SK-N-SH treated with all-trans-retinoic acid at 6 μM for 48 hours (cell line): ENCODE data around the gene DYNC2H1.

Source experiments
- ATAC-seq: fragments of 200-7000 bp; cut with Tn5 transposase; 3 replicates; pipeline ENCODE4 v1.9.1; 2020; ENCODE audit warnings: mild to moderate bottlenecking, moderate library complexity
- CSDC2 ChIP-seq: fragments of 250-450 bp; sonication (Bioruptor Pico); IDR thresholded peaks from 2 replicates; pipeline ENCODE4 v1.5.0; 2020; ENCODE audit warnings: mild to moderate bottlenecking, moderate library complexity
- CSRNP3 ChIP-seq: fragments of 250-450 bp; sonication (Bioruptor Pico); IDR thresholded peaks from 2 replicates; pipeline ENCODE4 v1.5.1; 2021; ENCODE audit warnings: mild to moderate bottlenecking, moderate library complexity
- ESRRG ChIP-seq: fragments of 250-450 bp; sonication (Bioruptor Pico); IDR thresholded peaks from 2 replicates; pipeline ENCODE4 v1.6.1; 2021; ENCODE audit warnings: mild to moderate bottlenecking
- GLIS3 ChIP-seq: fragments of 250-450 bp; sonication (Bioruptor Pico); IDR thresholded peaks from 2 replicates; pipeline ENCODE4 v1.5.0; 2020; ENCODE audit warnings: mild to moderate bottlenecking, moderate library complexity
- ISL1 ChIP-seq: fragments of 250-450 bp; sonication (Bioruptor Pico); IDR thresholded peaks from 2 replicates; pipeline ENCODE4 v2.1.2; 2022; ENCODE audit warnings: mild to moderate bottlenecking, moderate library complexity
- OSR1 ChIP-seq: fragments of 250-450 bp; sonication (Bioruptor Pico); IDR thresholded peaks from 2 replicates; pipeline ENCODE4 v1.8.0; 2022; ENCODE audit warnings: moderate library complexity, mild to moderate bottlenecking, inconsistent platforms
- POU6F1 ChIP-seq: fragments of 250-450 bp; sonication (Bioruptor Pico); IDR thresholded peaks from 2 replicates; pipeline ENCODE4 v1.8.0; 2021; ENCODE audit warnings: low read depth, mild to moderate bottlenecking, moderate library complexity, borderline replicate concordance
- PPARA ChIP-seq: fragments of 250-450 bp; sonication (Bioruptor Pico); IDR thresholded peaks from 2 replicates; pipeline ENCODE4 v1.5.0; 2020; ENCODE audit warnings: mild to moderate bottlenecking, borderline replicate concordance
- RARB ChIP-seq: fragments of 250-450 bp; sonication (Bioruptor Pico); IDR thresholded peaks from 2 replicates; pipeline ENCODE4 v1.8.0; 2021; ENCODE audit warnings: mild to moderate bottlenecking, moderate library complexity
- SNAI2 ChIP-seq: fragments of 250-450 bp; sonication (Bioruptor Pico); IDR thresholded peaks from 2 replicates; pipeline ENCODE4 v1.5.0; 2020; ENCODE audit warnings: mild to moderate bottlenecking, moderate library complexity
- TCF4 ChIP-seq: fragments of 250-450 bp; sonication (Bioruptor Pico); IDR thresholded peaks from 2 replicates; pipeline ENCODE4 v1.8.0; 2021; ENCODE audit warnings: mild to moderate bottlenecking, moderate library complexity, borderline replicate concordance
- TOX ChIP-seq: fragments of 250-450 bp; sonication (Bioruptor Pico); IDR thresholded peaks from 2 replicates; pipeline ENCODE4 v1.8.0; 2021; ENCODE audit warnings: mild to moderate bottlenecking, moderate library complexity, borderline replicate concordance
- ZC3H10 ChIP-seq: fragments of 250-450 bp; sonication (Bioruptor Pico); IDR thresholded peaks from 2 replicates; pipeline ENCODE4 v1.5.1; 2021; ENCODE audit warnings: mild to moderate bottlenecking, moderate library complexity
- ZFP3 ChIP-seq: fragments of 250-450 bp; sonication (Bioruptor Pico); IDR thresholded peaks from 2 replicates; pipeline ENCODE4 v1.5.0; 2020; ENCODE audit warnings: mild to moderate bottlenecking, moderate library complexity
- ZNF565 ChIP-seq: fragments of 450-650 bp; formaldehyde crosslinking; conservative IDR thresholded peaks from 2 replicates; pipeline ENCODE4 v1.5.0; 2020; ENCODE audit warnings: low read depth, mild to moderate bottlenecking, moderate library complexity
- ZNF70 ChIP-seq: fragments of 450-650 bp; formaldehyde crosslinking; IDR thresholded peaks from 2 replicates; pipeline ENCODE4 v1.5.0; 2020; ENCODE audit warnings: mild to moderate bottlenecking, moderate library complexity
- TF ChIP-seq, protein P1 (sequence below): fragments of 250-450 bp; sonication (Bioruptor Pico); IDR thresholded peaks from 2 replicates; pipeline ENCODE4 v1.8.0; 2020; ENCODE audit warnings: mild to moderate bottlenecking, moderate library complexity, borderline replicate concordance
- TF ChIP-seq, protein P2 (sequence below): fragments of 250-450 bp; sonication (Bioruptor Pico); IDR thresholded peaks from 2 replicates; pipeline ENCODE4 v1.5.0; 2020; ENCODE audit warnings: mild to moderate bottlenecking, moderate library complexity

The DYNC2H1 gene

DNA sequence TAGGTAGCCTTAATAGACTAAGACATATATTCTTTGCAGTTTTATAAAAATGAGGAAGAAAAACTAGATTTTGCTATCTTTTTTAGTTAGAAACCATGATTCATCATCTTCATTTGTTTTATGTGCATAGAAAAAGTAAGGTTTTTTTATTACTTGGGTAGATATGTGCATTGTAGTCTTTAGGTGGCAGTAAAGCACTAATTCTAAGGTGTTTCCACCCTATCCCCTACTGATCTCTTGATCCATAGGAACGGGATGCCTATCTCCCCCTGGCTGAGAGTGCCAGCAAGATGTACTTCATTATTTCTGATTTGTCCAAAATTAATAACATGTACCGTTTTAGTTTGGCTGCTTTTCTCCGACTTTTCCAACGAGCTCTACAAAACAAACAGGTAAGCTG, 148.1 kb downstream of the DYNC2H1 start:
- peak; percentile 96 for ATAC-seq
- TF ChIP-seq, protein P1, sequence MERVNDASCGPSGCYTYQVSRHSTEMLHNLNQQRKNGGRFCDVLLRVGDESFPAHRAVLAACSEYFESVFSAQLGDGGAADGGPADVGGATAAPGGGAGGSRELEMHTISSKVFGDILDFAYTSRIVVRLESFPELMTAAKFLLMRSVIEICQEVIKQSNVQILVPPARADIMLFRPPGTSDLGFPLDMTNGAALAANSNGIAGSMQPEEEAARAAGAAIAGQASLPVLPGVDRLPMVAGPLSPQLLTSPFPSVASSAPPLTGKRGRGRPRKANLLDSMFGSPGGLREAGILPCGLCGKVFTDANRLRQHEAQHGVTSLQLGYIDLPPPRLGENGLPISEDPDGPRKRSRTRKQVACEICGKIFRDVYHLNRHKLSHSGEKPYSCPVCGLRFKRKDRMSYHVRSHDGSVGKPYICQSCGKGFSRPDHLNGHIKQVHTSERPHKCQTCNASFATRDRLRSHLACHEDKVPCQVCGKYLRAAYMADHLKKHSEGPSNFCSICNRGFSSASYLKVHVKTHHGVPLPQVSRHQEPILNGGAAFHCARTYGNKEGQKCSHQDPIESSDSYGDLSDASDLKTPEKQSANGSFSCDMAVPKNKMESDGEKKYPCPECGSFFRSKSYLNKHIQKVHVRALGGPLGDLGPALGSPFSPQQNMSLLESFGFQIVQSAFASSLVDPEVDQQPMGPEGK (CRISPR knock-in tag): no peak
- TF ChIP-seq ZC3H10 (CRISPR knock-in tag) (no peak), RARB (CRISPR knock-in tag) (no peak), ZFP3 (CRISPR knock-in tag) (no peak), TCF4 (CRISPR knock-in tag) (no peak), POU6F1 (no peak), ESRRG (CRISPR knock-in tag) (no peak)
- TF ChIP-seq, all 23 proteins: peak for 0

DNA sequence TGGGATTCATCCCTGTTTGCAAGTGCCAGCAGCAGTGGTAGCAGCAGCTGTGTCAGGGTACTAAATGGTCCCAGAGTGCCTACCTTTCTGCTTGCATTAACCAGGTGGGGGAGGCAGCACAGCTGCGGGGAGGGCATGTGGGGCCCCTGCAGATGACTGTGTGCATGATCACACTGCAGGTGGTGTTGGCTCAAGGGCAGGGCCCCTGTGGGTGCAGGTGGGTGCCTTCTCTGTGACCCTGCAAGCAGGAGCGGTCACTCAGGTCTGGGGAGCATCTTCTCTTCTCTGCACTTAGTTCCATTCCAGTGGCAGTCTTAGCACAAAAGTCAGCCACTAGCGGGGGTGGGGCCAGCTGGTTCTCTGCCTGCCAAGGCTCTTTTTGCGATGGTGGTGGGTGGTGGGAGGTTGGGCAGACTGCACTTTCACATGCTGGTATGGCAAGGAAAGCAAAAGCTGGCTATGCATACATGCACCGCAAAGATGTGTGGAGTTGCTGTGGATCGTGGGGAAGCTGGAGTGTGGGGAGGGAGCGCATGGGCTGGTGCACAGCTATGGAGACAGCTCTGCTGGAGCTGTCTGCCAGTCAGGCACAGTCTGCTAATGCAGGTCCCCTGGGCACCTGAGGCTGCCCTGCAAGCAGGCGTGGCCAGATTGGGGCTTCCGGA, 157.1 kb downstream of the DYNC2H1 start:
- TF ChIP-seq ESRRG (CRISPR knock-in tag) (no peak), GLIS3 (CRISPR knock-in tag) (no peak), ZC3H10 (CRISPR knock-in tag) (no peak), POU6F1 (no peak), ZFP3 (CRISPR knock-in tag) (no peak), PPARA (CRISPR knock-in tag) (no peak), SNAI2 (CRISPR knock-in tag) (no peak), CSDC2 (CRISPR knock-in tag) (no peak)
- TF ChIP-seq, protein P1 (CRISPR knock-in tag): no peak
- no peak for ATAC-seq

- ATAC-seq: no peak
- TF ChIP-seq ZFP3 (CRISPR knock-in tag) (no peak), CSRNP3 (CRISPR knock-in tag) (no peak), TOX (no peak), OSR1 (no peak), PPARA (CRISPR knock-in tag) (no peak), ISL1 (CRISPR knock-in tag) (no peak), ZNF565 (CRISPR knock-in tag) (no peak), ZC3H10 (CRISPR knock-in tag) (no peak), RARB (CRISPR knock-in tag) (no peak), ESRRG (CRISPR knock-in tag) (no peak), ZNF70 (CRISPR knock-in tag) (no peak)
- TF ChIP-seq, protein P2, sequence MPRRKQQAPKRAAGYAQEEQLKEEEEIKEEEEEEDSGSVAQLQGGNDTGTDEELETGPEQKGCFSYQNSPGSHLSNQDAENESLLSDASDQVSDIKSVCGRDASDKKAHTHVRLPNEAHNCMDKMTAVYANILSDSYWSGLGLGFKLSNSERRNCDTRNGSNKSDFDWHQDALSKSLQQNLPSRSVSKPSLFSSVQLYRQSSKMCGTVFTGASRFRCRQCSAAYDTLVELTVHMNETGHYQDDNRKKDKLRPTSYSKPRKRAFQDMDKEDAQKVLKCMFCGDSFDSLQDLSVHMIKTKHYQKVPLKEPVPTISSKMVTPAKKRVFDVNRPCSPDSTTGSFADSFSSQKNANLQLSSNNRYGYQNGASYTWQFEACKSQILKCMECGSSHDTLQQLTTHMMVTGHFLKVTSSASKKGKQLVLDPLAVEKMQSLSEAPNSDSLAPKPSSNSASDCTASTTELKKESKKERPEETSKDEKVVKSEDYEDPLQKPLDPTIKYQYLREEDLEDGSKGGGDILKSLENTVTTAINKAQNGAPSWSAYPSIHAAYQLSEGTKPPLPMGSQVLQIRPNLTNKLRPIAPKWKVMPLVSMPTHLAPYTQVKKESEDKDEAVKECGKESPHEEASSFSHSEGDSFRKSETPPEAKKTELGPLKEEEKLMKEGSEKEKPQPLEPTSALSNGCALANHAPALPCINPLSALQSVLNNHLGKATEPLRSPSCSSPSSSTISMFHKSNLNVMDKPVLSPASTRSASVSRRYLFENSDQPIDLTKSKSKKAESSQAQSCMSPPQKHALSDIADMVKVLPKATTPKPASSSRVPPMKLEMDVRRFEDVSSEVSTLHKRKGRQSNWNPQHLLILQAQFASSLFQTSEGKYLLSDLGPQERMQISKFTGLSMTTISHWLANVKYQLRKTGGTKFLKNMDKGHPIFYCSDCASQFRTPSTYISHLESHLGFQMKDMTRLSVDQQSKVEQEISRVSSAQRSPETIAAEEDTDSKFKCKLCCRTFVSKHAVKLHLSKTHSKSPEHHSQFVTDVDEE: no peak
These were observed 163.7 kb downstream of the DYNC2H1 start for GRCh38 chr11:103272876-103273275.
